ENCODE data around the gene CHD6. TPM values are rescaled to one million over a fixed set of nuclear protein-coding genes. Genes with fewer than 3 reads are reported as not detected.

The CHD6 gene
- total and polyA plus RNA-seq, 2 of the 13 experiments (the other 11 are each of a cell fraction or from before 2014, with no cell fraction given), result 14.4 to 52.0 TPM

GRCh38 chr20:41509316-41510200, 108.6 kb downstream of the CHD6 start (continued):
- TF ChIP-seq ZNF510 (CRISPR knock-in tag; IDR thresholded peaks at IDR 0.05; ENCODE audit: low read depth) (no peak), AGO1 (IDR thresholded peaks at IDR 0.05; ENCODE audit: low read depth, low read length, poor library complexity, severe bottlenecking) (no peak), ZNF83 (CRISPR knock-in tag; IDR thresholded peaks at IDR 0.05; ENCODE audit: borderline replicate concordance) (no peak), MIER2 (CRISPR knock-in tag; IDR thresholded peaks at IDR 0.05) (no peak), ZNF674 (CRISPR knock-in tag; IDR thresholded peaks at IDR 0.05; ENCODE audit: low read depth) (no peak), ZNF33A (CRISPR knock-in tag; IDR thresholded peaks at IDR 0.05; ENCODE audit: borderline replicate concordance) (no peak), NFATC3 (CRISPR knock-in tag; IDR thresholded peaks at IDR 0.05) (no peak), THYN1 (CRISPR knock-in tag; IDR thresholded peaks at IDR 0.05; ENCODE audit: borderline replicate concordance, low read depth) (no peak), THAP9 (CRISPR knock-in tag; IDR thresholded peaks at IDR 0.05; ENCODE audit: borderline replicate concordance) (no peak), PRDM10 (CRISPR knock-in tag; IDR thresholded peaks at IDR 0.05; ENCODE audit: low read depth) (no peak), ZNF567 (CRISPR knock-in tag; IDR thresholded peaks at IDR 0.05; ENCODE audit: borderline replicate concordance) (no peak), CREB1 (IDR thresholded peaks at IDR 0.05) (no peak), CREB1 (CRISPR knock-in tag; IDR thresholded peaks at IDR 0.05) (no peak), TFE3 (CRISPR knock-in tag; IDR thresholded peaks at IDR 0.05) (no peak), KDM1A (CRISPR knock-in tag; IDR thresholded peaks at IDR 0.05) (no peak), ZNF772 (CRISPR knock-in tag; IDR thresholded peaks at IDR 0.05) (no peak), GATA4 (IDR thresholded peaks at IDR 0.05; ENCODE audit: borderline replicate concordance, low read depth) (no peak), NBN (conservative IDR thresholded peaks at IDR 0.05) (no peak), IKZF1 (IDR thresholded peaks at IDR 0.05) (no peak), ZNF552 (CRISPR knock-in tag; IDR thresholded peaks at IDR 0.05; ENCODE audit: borderline replicate concordance) (no peak)

All from HepG2 (cell line).